Muscle layer of duodenum (tissue), 2 donors: ENCODE measurements around the gene TBC1D22A.

ENCODE experiments used
- H3K27ac ChIP-seq: one replicate; pipeline ENCODE4 v1.7.0; 2013; ENCODE audit warnings: mild to moderate bottlenecking, low read length
- H3K27me3 ChIP-seq: one replicate; pipeline ENCODE4 v1.7.0; 2013; ENCODE audit warnings: low read depth, mild to moderate bottlenecking, control low read depth, low read length
- H3K36me3 ChIP-seq, 2 donors: one replicate each; pipeline ENCODE4 v1.7.0; 2013; ENCODE audit warnings: low read length in 2 of 2, control low read depth in 1 of 2, mild to moderate bottlenecking in 1 of 2; ENCODE audit not compliant: insufficient read depth in 2 of 2, control insufficient read depth in 1 of 2
- H3K4me1 ChIP-seq, 2 donors: one replicate each; pipeline ENCODE4 v1.7.0; 2013; ENCODE audit warnings: low read length in 2 of 2, mild to moderate bottlenecking in 2 of 2, control low read depth in 1 of 2, moderate library complexity in 1 of 2; ENCODE audit not compliant: insufficient read depth in 2 of 2, control insufficient read depth in 1 of 2
- H3K4me3 ChIP-seq, 2 donors: one replicate each; pipeline ENCODE4 v1.7.0; 2013; ENCODE audit warnings: low read length in 2 of 2, low read depth in 1 of 2, mild to moderate bottlenecking in 1 of 2
- H3K9me3 ChIP-seq, 2 donors: one replicate each; pipeline ENCODE4 v1.7.0; 2013; ENCODE audit warnings: low read length in 2 of 2, control low read depth in 1 of 2, mild to moderate bottlenecking in 1 of 2; ENCODE audit not compliant: control insufficient read depth in 1 of 2
- donor health status: healthy.

TBC1D22A gene

DNA sequence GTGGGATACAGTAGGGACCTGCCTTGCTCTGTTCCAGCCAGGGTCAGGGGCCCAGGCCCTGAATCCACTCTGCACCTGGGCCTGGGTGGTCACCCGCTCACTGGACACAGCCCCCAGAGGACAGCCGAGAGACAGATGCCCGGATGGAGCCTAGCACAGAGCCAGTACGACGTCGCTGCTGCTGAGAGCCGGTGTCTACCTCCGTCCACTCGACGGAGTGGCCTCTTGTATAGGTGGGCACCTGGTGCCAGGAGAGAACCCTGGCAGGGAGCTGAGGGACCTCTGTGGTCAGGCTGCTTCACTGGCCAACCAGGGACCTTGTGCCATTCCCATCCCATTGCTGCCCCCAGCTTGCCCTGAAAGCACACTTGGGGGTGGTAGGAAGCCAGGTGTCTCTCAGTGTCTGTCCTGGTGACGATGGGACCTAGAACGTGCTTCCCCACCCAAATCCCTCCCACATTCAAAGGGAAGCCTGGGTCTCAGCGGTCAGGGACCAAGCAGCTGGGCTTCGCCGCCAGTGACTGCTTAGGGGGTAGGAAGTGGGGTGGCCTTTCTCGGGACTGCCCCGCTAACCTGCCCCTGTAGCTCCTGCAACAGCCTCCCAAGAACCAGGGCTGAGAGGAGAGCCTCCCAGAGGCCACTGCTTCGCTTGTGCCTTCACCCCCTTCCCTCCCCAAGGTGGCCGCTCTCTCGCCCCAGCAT lies 14.1 kb upstream of the TBC1D22A start:
- Histone ChIP-seq H3K4me1 (peaks cover 11 to 14% of the 10 kb centered on the region in 2 donors), H3K27ac (no peak overlapping the region), H3K9me3 (no peaks in the 10 kb centered on the region), H3K36me3 (no peaks in the 10 kb centered on the region), H3K27me3 (no peaks in the 10 kb centered on the region), H3K4me3 (no peak overlapping the region)

GRCh38 chr22:46748908-46749675 lies 13.4 kb upstream of the TBC1D22A start:
- Histone ChIP-seq H3K9me3 (no peaks in the 10 kb centered on the region), H3K36me3 (no peaks in the 10 kb centered on the region), H3K27me3 (no peaks in the 10 kb centered on the region), H3K4me3 (no peak overlapping the region), H3K4me1 (peaks cover 19 to 21% of the 10 kb centered on the region in 2 donors), H3K27ac (no peak overlapping the region)

- H3K9me3 ChIP-seq = no peaks in the 10 kb centered on the region
- no peak overlapping the region for H3K27ac ChIP-seq
- no peak overlapping the region for H3K4me3 ChIP-seq
- no peaks in the 10 kb centered on the region for H3K36me3 ChIP-seq
- no peaks in the 10 kb centered on the region for H3K27me3 ChIP-seq
- H3K4me1 ChIP-seq = peaks cover 21 to 26% of the 10 kb centered on the region in 2 donors
These were observed 12.5 kb upstream of the TBC1D22A start for GRCh38 chr22:46749682-46750529.

GRCh38 chr22:46750530-46750800 lies 12.0 kb upstream of the TBC1D22A start:
- no peaks in the 10 kb centered on the region for H3K36me3 ChIP-seq
- no peaks in the 10 kb centered on the region for H3K9me3 ChIP-seq
- H3K27ac ChIP-seq = no peak overlapping the region
- no peak overlapping the region for H3K4me3 ChIP-seq
- H3K4me1 ChIP-seq = peaks cover 21 to 28% of the 10 kb centered on the region in 2 donors
- H3K27me3 ChIP-seq = no peaks in the 10 kb centered on the region

DNA sequence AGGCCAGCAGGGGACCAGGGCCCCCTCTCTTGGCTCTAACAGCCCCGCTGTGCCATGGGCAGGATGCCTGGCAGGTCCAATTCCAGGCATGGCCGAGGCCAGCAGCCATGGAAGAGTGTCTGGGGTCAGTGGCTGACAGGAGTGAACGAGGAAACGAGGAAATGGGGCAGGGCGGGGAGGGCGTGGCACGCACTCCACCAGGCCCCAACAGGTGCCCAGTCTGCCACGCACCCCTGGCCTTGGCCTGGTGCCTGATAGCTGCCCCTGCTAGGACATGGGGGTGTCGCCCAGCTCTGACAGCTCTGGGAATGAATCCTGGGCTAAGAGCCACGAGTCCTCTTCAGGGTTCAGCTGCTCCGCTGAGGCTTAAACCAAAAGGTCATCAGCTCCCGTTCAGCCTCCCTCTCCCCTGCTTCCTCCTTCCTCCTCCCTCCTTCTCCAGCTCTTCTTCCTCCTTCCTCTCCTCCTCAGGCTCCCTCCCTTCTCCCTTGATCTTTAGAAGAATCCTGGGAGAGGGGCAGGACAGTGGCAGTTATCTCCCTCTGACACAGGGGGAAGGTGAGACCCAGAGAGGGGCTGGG lies 11.5 kb upstream of the TBC1D22A start:
- no peaks in the 10 kb centered on the region for H3K27me3 ChIP-seq
- H3K4me1 ChIP-seq = peaks cover 21 to 28% of the 10 kb centered on the region in 2 donors
- H3K27ac ChIP-seq = no peak overlapping the region
- no peak overlapping the region for H3K4me3 ChIP-seq
- no peaks in the 10 kb centered on the region for H3K9me3 ChIP-seq
- H3K36me3 ChIP-seq = no peaks in the 10 kb centered on the region

DNA sequence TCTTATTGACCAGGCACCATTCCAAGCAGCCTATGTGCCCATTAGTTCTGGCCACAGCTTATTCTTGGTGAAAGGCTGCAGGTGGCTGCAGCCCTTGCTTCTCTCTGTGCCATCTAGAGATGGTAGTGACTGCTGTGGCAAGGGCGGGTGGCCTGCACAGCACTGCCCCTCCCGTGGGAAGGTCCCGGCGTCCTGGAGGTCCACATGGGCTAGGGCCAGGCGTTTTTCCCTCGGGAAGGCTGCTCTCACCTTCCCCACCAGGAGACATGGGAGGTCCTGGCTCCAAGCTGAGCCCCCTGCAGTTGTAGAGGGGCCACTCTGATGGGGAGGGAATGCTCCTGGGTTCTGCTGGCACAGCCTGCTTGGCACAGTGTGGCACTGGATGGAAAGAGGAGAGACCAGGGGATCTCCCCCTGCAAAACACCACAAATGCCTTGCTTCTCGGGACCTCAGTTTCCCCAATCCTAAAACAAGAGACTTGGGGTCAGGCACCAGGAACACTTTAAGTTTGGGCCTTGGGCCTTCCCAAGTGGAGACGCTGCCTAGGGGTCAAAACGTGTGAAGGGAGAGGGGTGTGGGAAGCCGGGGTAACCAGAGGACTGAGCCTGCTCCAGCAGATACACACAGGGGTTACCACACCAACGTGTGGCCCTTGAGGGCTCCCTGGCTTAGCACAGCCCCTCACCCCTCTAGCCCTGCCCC lies 10.0 kb upstream of the TBC1D22A start:
- Histone ChIP-seq H3K27me3 (no peaks in the 10 kb centered on the region), H3K4me3 (no peak overlapping the region), H3K36me3 (no peaks in the 10 kb centered on the region), H3K27ac (no peak overlapping the region), H3K9me3 (no peaks in the 10 kb centered on the region), H3K4me1 (peaks cover 21 to 28% of the 10 kb centered on the region in 2 donors)

DNA sequence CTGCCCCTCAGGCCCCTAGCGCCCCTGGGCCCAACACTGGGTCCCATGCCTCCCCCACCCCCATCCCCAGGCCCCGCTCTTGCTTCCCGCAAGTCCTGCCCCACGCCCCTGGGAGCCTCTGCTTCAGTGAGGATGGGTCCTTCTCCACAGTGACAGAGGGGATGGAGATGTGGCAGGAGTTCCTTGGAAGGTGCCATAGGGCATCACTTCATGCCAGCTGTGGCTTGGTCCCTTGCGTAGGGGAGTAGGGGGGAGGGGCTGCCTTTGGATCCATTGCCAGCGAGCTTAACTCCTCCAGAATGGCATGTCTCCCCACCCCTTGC lies 9.5 kb upstream of the TBC1D22A start:
- no peaks in the 10 kb centered on the region for H3K36me3 ChIP-seq
- no peaks in the 10 kb centered on the region for H3K27me3 ChIP-seq
- H3K4me1 ChIP-seq = peaks cover 21 to 28% of the 10 kb centered on the region in 2 donors
- H3K9me3 ChIP-seq = no peaks in the 10 kb centered on the region
- no peak overlapping the region for H3K27ac ChIP-seq
- H3K4me3 ChIP-seq = no peak overlapping the region

DNA sequence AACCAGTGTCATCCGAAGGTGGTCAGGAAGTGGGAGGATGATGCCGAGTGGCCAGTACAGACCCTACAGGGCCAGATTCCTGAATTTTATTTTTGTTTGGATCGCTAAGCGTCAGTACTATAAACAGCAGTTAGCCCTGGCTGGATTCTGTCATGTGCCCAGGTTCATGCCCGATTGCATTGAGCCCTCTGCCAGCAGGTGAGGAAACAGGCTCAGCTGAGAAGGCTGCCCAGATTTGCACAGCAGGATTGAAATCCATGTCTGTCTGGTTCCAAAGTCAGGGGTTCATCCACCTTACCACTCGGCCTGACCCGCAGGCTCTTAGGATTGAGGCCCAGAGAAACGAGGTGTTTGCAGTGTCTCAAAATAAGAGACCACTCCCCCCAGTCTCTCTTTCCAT lies 9.1 kb upstream of the TBC1D22A start:
- Histone ChIP-seq H3K9me3 (no peaks in the 10 kb centered on the region), H3K27me3 (no peaks in the 10 kb centered on the region), H3K4me1 (peaks cover 21 to 28% of the 10 kb centered on the region in 2 donors), H3K36me3 (no peaks in the 10 kb centered on the region), H3K27ac (peak overlapping the region; percentile 88), H3K4me3 (no peak overlapping the region)

- Histone ChIP-seq H3K9me3 (no peaks in the 10 kb centered on the region), H3K27me3 (no peaks in the 10 kb centered on the region), H3K4me1 (peaks cover 21 to 28% of the 10 kb centered on the region in 2 donors), H3K4me3 (no peak overlapping the region), H3K36me3 (no peaks in the 10 kb centered on the region), H3K27ac (peak overlapping the region; percentile 88)
These were observed 8.7 kb upstream of the TBC1D22A start for GRCh38 chr22:46753761-46754109.

DNA sequence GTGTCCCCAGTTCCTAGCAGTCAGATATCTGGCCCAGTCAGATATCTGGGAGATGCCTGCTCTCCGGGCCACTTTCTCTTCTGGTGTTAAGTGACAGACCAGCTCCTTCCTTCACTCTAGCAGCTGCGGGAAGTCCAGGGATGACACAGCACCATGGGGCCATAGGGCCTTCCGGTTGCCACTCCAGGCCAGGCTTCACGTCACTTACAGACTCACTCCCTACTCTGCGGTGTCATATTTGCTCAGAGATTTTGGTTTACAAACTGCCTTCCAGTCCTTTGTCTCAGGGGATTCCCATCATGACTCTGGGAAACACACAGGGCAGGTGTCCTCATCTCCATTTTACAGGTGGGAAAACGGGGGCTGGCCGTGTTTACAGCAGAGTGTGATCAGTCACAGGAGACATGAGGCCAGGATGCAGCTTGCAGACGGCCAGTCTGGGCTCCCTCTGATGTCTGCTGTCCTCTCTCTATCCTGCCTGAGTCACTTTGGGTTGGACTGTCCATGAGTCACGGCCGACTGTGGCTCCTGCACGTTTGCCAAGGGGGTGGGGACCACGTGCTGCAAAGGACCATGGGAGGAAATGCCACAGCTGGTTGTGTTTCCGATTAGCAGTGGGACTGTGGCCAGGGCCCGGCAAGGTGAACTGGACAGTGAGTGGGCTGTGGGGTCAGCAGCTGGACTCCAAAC lies 8.2 kb upstream of the TBC1D22A start:
- Histone ChIP-seq H3K9me3 (no peaks in the 10 kb centered on the region), H3K27me3 (no peaks in the 10 kb centered on the region), H3K27ac (peak overlapping the region; percentile 88), H3K4me3 (no peak overlapping the region), H3K4me1 (peaks cover 21 to 27% of the 10 kb centered on the region in 2 donors), H3K36me3 (no peaks in the 10 kb centered on the region)
